GM18499 (cell line): Measurements from ENCODE around the gene PI4K2B.
"Not testable (repeated sequence)": the region's sequence is repeated elsewhere in the genome, so short reads cannot be mapped to it uniquely, and the experiment has no call there.

Experiments
- ATAC-seq: cut with Tn5 transposase; IDR thresholded peaks from one replicate; pipeline ENCODE4 v1.9.1; 2021; ENCODE audit warnings: moderate number of reproducible peaks; ENCODE audit not compliant: insufficient read depth, unreplicated experiment

PI4K2B gene

DNA sequence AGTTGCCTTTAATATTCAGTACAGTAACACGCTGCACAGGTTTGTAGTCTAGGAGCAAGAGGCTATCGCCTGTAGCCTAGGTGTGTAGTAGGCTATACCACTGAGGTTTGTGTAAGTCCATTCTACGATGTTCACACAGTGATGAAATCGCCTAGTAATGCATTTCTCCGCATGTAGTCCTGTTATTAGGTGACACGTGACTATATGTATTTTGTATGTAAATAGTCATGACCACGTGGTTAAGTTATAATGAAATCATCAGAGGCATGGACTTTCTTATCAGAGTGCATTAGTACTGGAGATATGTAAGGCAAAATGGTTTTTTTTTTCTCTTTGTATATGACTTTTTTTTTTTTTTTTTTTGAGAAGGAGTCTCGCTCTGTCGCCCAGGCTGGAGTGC lies 68.8 kb downstream of the PI4K2B start:
- ATAC-seq: no peak

DNA sequence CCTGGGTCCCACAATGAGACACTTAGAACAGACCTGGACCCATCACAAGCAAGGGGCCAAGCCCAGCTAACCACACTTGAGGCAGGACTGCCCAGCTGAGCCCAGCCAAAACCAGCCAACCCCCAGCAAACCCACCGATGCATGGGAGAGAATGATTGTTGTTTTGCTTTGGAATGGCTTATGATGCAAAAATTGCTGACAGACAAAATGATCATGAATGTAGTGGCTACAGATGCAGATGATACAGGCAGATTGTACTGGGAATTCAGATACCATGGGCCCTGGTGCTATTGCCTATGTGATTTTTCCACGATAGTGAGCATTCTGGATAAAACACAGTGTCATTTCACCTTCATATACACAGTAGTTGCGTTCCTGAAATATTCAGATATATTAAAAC lies 69.7 kb downstream of the PI4K2B start:
- ATAC-seq: no peak

DNA sequence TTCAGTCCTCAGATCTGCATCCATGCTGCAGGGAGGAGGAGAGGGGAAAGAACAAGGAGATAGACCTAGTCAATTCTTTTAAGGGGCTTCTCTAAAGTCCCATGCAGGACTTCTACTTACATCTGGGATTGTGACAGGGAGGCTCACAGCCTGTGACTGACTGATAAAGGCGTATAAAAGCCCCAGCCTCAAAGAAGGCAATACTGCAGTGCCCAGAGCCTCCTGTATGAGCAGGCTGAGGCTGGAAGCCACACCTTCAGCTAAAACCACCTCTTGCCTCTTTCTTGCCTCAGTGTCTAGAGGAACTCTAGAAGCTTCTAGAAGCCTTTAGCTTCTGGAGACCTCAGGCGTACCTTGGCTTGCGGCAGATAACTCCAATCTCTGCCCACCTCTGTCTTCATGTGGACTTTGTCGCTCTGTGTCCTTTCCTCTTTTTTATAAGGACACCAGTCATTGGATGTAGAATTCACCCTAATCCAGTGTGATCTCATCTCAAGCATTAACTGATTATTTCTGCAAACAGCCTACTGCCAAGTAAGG lies 72.8 kb downstream of the PI4K2B start:
- no peak for ATAC-seq

GRCh38 chr4:25307596-25307995 lies 73.8 kb downstream of the PI4K2B start:
- no peak for ATAC-seq

DNA sequence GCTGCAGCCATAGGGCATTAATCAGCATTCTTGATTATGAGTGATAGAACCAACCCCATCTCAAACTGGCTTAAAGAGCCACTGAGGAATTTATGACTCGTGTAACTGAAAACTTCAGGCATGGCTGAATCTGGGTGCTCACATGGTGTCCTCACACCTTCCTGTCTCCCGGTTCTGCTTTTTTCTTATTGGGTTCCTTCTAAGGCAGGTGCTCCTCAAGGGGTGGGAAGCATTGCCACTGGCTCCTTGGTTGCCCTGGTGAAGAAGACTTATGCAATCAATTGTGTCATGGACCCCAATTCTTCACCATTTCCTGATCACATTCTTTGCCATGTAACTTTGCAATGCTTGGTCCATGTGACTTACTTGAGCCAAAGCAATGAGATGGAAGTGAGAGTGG lies 74.5 kb downstream of the PI4K2B start:
- no peak for ATAC-seq

DNA sequence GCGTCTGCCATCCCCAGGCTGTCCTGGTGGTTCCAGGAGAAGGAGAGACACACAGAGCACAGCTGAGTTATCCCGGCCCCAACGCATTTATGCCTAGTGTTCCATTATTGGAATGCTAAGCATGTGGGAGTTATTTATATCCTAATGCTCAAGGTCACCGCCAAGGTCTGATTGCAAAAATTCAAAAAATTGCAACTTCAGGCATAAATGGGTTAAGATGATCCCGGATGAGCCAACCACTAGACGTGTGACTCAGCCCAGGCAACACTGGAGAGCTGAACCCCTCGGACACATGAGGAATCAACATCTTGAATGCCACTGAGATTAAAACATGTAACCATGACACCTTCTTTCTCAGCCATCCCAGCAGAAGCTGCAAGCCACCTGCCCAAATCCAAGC lies 74.9 kb downstream of the PI4K2B start:
- no peak for ATAC-seq

GRCh38 chr4:25310066-25310802 lies 76.4 kb downstream of the PI4K2B start:
- ATAC-seq: peak; percentile 31

- peak; percentile 10 for ATAC-seq
These were observed 77.0 kb downstream of the PI4K2B start for GRCh38 chr4:25310803-25311166.

GRCh38 chr4:25312496-25313200 lies 78.8 kb downstream of the PI4K2B start, which contains the start of gene ZCCHC4:
TSS of gene ZCCHC4 (plus strand) at chr4:25312774. CDS start at chr4:25312810, 36 bp downstream.
- ATAC-seq: peak; percentile 68

- ATAC-seq: no peak
These were observed 79.5 kb downstream of the PI4K2B start for GRCh38 chr4:25313201-25313895.

- ATAC-seq: no peak
These were observed 86.5 kb downstream of the PI4K2B start for GRCh38 chr4:25320336-25320735.

GRCh38 chr4:25320773-25321172 lies 86.9 kb downstream of the PI4K2B start:
- ATAC-seq: no peak

DNA sequence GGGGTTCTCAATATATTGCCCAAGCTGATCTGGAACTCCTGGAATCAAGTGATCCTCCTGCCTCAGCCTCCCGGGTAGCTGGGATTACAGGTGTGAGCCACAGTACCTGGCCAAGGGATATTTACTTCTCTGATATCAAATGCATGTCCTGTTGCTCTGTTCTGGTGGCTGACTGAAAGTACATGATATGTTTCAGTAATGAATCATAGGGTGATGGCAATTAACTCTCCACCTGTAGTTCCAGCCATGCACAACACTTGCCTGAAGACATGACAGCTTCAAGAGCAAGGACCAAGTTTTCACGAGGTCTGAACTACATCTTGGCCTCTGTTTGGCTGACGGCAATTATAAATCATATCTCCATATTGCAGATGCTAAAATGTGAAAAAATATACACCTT lies 87.9 kb downstream of the PI4K2B start:
- no peak for ATAC-seq

DNA sequence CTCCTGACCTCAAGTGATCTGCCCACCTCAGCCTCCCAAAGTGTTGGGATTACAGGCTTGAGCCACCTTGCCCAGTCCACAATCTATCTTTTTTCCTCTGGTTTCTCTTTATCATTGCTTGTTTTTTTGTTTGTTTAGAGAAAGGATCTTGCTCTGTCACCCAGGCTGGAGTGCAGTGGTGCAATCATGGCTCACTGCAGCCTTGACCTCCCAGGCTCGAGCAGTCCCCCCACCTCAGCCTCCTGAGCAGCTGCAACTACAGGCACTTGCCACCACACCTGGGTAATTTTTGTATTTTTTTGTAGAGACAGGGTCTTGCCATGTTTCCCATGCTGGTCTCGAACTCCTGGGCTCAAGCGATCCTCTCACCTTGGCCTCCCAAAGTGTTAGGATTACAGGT lies 94.6 kb downstream of the PI4K2B start:
- not testable (repeated sequence) for ATAC-seq
